H1 (cell line): ENCODE measurements around the gene CSRNP3. TPM values are rescaled to one million over a fixed set of nuclear protein-coding genes. Genes with fewer than 3 reads are reported as not detected.

Source experiments
- BRCA1 ChIP-seq: IDR thresholded peaks from 2 replicates; pipeline ENCODE4 v1.6.1; 2012; ENCODE audit warnings: low read depth, low read length, improper control_type of control experiment
- CBX8 ChIP-seq: fragments of 300-800, 300-1000 bp; sonication (generic); IDR thresholded peaks from 2 replicates; pipeline ENCODE4 v1.7.1; 2016; ENCODE audit warnings: low read depth, low read length, borderline replicate concordance
- JUND ChIP-seq: IDR thresholded peaks from 2 replicates; pipeline ENCODE4 v1.6.1; 2011; ENCODE audit warnings: mild to moderate bottlenecking, improper control_type of control experiment, low read length
- KDM1A ChIP-seq: fragments of 200-600, 300-600 bp; sonication (generic); IDR thresholded peaks from 2 replicates; pipeline ENCODE4 v1.7.1; 2016; ENCODE audit warnings: mild to moderate bottlenecking, low read length, borderline replicate concordance
- MAFK ChIP-seq: IDR thresholded peaks from 2 replicates; pipeline ENCODE4 v1.6.1; 2012; ENCODE audit warnings: low read depth, mild to moderate bottlenecking, improper control_type of control experiment, low read length
- NRF1 ChIP-seq: IDR thresholded peaks from 2 replicates; pipeline ENCODE4 v1.6.1; 2011; ENCODE audit warnings: mild to moderate bottlenecking, low read depth, low read length, improper control_type of control experiment
- RBBP5 ChIP-seq: IDR thresholded peaks from 2 replicates; pipeline ENCODE4 v1.7.1; 2012; ENCODE audit warnings: low read depth, mild to moderate bottlenecking, inconsistent platforms, low read length, moderate library complexity, borderline replicate concordance
- SP2 ChIP-seq: IDR thresholded peaks from 2 replicates; pipeline ENCODE4 v1.6.1; 2012; ENCODE audit warnings: mild to moderate bottlenecking, low read length, inconsistent platforms
- polyA plus RNA-seq, 7 experiments: library from polyadenylated mRNA; depleted of rRNA in 3 of 7; stranded (reverse) in 5 of 7; unstranded in 2 of 7; fragments of >200 nt in 5 of 7; fragments of 200-250 nt in 2 of 7; gene quantifications; 1 replicate in 5 of 7; 2 replicates in 1 of 7; 4 replicates in 1 of 7; pipeline versions ENCODE4 v1.2.1 to v1.2.3, GENCODE V29; 2011 to 2013; ENCODE audit warnings: missing spikeins in 2 of 7, mixed read lengths in 2 of 7
- total RNA-seq: library from RNA; stranded (reverse); fragmentation: NEBNext Ultra II Directional; extraction: Animal tissue kit (Norgen Biotek cat#: 25700); gene quantifications from 2 replicates; pipeline ENCODE4 v1.2.1, GENCODE V29; 2021
- TF ChIP-seq, protein P1 (sequence below): fragments of 300-600 bp; sonication (generic); IDR thresholded peaks from 2 replicates; pipeline ENCODE4 v1.7.1; 2012; ENCODE audit warnings: low read length, moderate library complexity, mild to moderate bottlenecking, inconsistent platforms; ENCODE audit not compliant: insufficient replicate concordance

CSRNP3 gene
- total and polyA plus RNA-seq, 2 of the 8 experiments (the other 6 are each of a cell fraction or from before 2014, with no cell fraction given): 1.3 to 6.5 TPM

DNA sequence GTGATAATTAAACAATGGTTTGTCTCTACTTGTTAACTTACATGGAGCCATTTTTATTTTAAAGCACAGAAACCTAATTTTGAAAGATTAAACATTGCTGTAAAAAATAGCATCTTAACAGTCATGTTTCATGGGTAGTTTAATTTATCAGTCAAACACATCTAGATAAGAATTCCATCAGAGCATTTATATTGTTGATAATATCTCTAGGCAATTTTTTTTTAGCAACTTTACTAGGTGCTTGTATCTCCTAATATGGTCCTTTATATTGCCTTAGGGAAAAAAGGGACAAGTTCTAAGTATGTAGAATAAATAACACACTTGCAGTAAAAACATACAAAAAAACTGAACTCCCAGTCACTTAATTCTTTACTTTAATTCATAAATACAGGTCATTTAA lies 863 bp downstream of the CSRNP3 start (continued):
- TF ChIP-seq, protein P1, sequence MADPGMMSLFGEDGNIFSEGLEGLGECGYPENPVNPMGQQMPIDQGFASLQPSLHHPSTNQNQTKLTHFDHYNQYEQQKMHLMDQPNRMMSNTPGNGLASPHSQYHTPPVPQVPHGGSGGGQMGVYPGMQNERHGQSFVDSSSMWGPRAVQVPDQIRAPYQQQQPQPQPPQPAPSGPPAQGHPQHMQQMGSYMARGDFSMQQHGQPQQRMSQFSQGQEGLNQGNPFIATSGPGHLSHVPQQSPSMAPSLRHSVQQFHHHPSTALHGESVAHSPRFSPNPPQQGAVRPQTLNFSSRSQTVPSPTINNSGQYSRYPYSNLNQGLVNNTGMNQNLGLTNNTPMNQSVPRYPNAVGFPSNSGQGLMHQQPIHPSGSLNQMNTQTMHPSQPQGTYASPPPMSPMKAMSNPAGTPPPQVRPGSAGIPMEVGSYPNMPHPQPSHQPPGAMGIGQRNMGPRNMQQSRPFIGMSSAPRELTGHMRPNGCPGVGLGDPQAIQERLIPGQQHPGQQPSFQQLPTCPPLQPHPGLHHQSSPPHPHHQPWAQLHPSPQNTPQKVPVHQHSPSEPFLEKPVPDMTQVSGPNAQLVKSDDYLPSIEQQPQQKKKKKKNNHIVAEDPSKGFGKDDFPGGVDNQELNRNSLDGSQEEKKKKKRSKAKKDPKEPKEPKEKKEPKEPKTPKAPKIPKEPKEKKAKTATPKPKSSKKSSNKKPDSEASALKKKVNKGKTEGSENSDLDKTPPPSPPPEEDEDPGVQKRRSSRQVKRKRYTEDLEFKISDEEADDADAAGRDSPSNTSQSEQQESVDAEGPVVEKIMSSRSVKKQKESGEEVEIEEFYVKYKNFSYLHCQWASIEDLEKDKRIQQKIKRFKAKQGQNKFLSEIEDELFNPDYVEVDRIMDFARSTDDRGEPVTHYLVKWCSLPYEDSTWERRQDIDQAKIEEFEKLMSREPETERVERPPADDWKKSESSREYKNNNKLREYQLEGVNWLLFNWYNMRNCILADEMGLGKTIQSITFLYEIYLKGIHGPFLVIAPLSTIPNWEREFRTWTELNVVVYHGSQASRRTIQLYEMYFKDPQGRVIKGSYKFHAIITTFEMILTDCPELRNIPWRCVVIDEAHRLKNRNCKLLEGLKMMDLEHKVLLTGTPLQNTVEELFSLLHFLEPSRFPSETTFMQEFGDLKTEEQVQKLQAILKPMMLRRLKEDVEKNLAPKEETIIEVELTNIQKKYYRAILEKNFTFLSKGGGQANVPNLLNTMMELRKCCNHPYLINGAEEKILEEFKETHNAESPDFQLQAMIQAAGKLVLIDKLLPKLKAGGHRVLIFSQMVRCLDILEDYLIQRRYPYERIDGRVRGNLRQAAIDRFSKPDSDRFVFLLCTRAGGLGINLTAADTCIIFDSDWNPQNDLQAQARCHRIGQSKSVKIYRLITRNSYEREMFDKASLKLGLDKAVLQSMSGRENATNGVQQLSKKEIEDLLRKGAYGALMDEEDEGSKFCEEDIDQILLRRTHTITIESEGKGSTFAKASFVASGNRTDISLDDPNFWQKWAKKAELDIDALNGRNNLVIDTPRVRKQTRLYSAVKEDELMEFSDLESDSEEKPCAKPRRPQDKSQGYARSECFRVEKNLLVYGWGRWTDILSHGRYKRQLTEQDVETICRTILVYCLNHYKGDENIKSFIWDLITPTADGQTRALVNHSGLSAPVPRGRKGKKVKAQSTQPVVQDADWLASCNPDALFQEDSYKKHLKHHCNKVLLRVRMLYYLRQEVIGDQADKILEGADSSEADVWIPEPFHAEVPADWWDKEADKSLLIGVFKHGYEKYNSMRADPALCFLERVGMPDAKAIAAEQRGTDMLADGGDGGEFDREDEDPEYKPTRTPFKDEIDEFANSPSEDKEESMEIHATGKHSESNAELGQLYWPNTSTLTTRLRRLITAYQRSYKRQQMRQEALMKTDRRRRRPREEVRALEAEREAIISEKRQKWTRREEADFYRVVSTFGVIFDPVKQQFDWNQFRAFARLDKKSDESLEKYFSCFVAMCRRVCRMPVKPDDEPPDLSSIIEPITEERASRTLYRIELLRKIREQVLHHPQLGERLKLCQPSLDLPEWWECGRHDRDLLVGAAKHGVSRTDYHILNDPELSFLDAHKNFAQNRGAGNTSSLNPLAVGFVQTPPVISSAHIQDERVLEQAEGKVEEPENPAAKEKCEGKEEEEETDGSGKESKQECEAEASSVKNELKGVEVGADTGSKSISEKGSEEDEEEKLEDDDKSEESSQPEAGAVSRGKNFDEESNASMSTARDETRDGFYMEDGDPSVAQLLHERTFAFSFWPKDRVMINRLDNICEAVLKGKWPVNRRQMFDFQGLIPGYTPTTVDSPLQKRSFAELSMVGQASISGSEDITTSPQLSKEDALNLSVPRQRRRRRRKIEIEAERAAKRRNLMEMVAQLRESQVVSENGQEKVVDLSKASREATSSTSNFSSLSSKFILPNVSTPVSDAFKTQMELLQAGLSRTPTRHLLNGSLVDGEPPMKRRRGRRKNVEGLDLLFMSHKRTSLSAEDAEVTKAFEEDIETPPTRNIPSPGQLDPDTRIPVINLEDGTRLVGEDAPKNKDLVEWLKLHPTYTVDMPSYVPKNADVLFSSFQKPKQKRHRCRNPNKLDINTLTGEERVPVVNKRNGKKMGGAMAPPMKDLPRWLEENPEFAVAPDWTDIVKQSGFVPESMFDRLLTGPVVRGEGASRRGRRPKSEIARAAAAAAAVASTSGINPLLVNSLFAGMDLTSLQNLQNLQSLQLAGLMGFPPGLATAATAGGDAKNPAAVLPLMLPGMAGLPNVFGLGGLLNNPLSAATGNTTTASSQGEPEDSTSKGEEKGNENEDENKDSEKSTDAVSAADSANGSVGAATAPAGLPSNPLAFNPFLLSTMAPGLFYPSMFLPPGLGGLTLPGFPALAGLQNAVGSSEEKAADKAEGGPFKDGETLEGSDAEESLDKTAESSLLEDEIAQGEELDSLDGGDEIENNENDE: no peak
- no peak for TF ChIP-seq SP2
- TF ChIP-seq KDM1A: no peak
- no peak for TF ChIP-seq JUND
- TF ChIP-seq CBX8: no peak
- no peak for TF ChIP-seq RBBP5
- TF ChIP-seq MAFK: no peak
- no peak for TF ChIP-seq BRCA1
- no peak for TF ChIP-seq NRF1
